ENCODE measurements around the gene CXCR6. TPM values are rescaled to one million over a fixed set of nuclear protein-coding genes. Genes with fewer than 3 reads are reported as not detected.

The CXCR6 gene
- polyA plus RNA-seq, 1 of the 3 experiments (the other 2 are of a cell fraction), result not detected

DNA sequence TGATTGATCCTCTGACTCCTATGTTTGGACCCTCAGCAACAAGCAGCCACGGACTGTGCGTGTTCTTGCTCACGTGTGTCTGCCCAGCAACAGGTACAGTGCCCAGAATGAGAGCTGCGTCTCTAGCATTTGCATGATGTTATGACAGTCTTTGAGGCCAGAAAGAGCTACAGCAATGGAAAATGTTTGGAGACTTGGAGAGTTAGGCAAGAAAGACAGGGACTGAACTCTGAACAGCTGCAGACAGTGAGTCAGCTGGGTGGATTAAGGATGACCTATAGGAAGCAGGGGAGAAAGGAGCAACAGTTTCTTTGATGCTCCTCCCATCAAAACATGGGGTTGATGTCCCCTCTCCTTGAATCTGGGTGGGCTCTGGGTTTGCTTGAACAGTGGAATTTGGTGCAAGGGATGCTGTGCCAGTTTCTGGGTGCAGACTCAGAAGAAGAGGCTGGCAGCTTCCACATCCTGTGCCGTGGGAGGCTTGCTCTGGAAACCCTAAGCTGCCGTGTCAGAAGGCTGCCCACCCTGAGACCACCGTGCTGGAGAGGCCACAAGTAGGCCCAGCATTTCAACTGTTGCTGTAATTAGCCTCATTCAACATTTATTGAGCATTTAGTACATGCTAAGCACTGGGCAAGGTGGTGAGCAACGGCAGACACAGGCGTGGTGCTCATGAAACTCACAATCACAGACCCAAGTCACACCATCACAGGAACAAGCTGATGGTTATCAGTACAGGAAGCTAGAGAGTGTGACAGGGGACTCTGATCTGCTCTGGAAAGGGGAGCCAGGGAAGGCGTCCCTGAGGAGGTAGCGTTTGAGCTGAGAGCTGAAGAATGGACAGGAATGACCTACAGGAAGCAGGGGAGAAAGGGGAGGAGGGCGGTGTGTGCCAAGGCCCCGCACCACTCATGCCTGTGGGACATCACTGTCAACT is 35.2 kb upstream of the CXCR6 start:
- H3K9ac ChIP-seq, result no peak overlapping the region
- no peak overlapping the region for H3K4me3 ChIP-seq (ENCODE audit: low read depth in 2 of 2, low read length in 1 of 2)
- no peaks in the 10 kb centered on the region for H4K20me1 ChIP-seq (ENCODE audit: insufficient read depth)
- no peak for TF ChIP-seq FOXJ3 (CRISPR knock-in tag; IDR thresholded peaks at IDR 0.05)
- TF ChIP-seq GATA2 (CRISPR knock-in tag; IDR thresholded peaks at IDR 0.05), result no peak
- no peak for TF ChIP-seq FOSL2 (IDR thresholded peaks at IDR 0.05; ENCODE audit: borderline replicate concordance, low read depth)
- no peak for TF ChIP-seq CHD2 (IDR thresholded peaks at IDR 0.05; ENCODE audit: low read length, partially characterized antibody)
- no peak for TF ChIP-seq ELF1 (IDR thresholded peaks at IDR 0.05)
- no peak for TF ChIP-seq RCOR1 (IDR thresholded peaks at IDR 0.05; ENCODE audit: low read length)
- no peak for TF ChIP-seq GABPA (IDR thresholded peaks at IDR 0.05; ENCODE audit: low read depth)
- TF ChIP-seq SMC3 (IDR thresholded peaks at IDR 0.05; ENCODE audit: low read depth, low read length), result no peak
- TF ChIP-seq IRF3 (IDR thresholded peaks at IDR 0.05; ENCODE audit: low read depth, low read length), result no peak
- TF ChIP-seq TCF12 (IDR thresholded peaks at IDR 0.05), result no peak
- H3K79me2 ChIP-seq (ENCODE audit: insufficient read depth), result no peaks in the 10 kb centered on the region
- ChIA-PET CTCF (interaction anchor here (0.8 to 1.6 kb wide), 5 partner anchors 14 to 171 kb away, joined by 3 to 10 read pairs (median 5); no protein-coding TSS in a partner anchor), POLR2A (no interaction called here)
- no peaks in the 10 kb centered on the region for H3K9me2 ChIP-seq
- DNase-seq, result no peak
- 71% methylated on average over 12 of the region's 13 CpGs for WGBS (ENCODE audit: low lambda C conversion rate)
- no peaks in the 10 kb centered on the region for H3K9me3 ChIP-seq
- no peaks in the 10 kb centered on the region for H3K27me3 ChIP-seq (ENCODE audit: insufficient read depth)
- H3K4me1 ChIP-seq (ENCODE audit: control insufficient read depth in 1 of 2, insufficient read depth in 2 of 2, low read depth in 1 of 2, low read length in 1 of 2), result peaks cover 0 to 3% of the 10 kb centered on the region in 2 experiments; a peak in 1 of 4 replicates
- H2AFZ ChIP-seq (ENCODE audit: low read depth), result no peak overlapping the region
- no peaks in the 10 kb centered on the region for H3F3A ChIP-seq (replicated peaks; ENCODE audit: insufficient read depth)
- no peak overlapping the region for H3K4me2 ChIP-seq
- H3K27ac ChIP-seq (ENCODE audit: low read depth in 2 of 2, low read length in 1 of 2), result no peak overlapping the region
- H3K36me3 ChIP-seq (replicated peaks in 1 of 2; ENCODE audit: control insufficient read depth in 1 of 2, insufficient read depth in 2 of 2, low read length in 1 of 2), result no peaks in the 10 kb centered on the region

- Histone ChIP-seq H3F3A (replicated peaks; ENCODE audit: insufficient read depth) (no peaks in the 10 kb centered on the region), H3K27ac (ENCODE audit: low read depth in 2 of 2, low read length in 1 of 2) (no peak overlapping the region), H2AFZ (ENCODE audit: low read depth) (no peak overlapping the region), H3K4me1 (ENCODE audit: control insufficient read depth in 1 of 2, insufficient read depth in 2 of 2, low read depth in 1 of 2, low read length in 1 of 2) (peaks cover 0 to 3% of the 10 kb centered on the region in 2 experiments; a peak in 1 of 4 replicates), H3K36me3 (replicated peaks in 1 of 2; ENCODE audit: control insufficient read depth in 1 of 2, insufficient read depth in 2 of 2, low read length in 1 of 2) (no peaks in the 10 kb centered on the region), H3K4me2 (no peak overlapping the region), H3K27me3 (ENCODE audit: insufficient read depth) (no peaks in the 10 kb centered on the region), H3K79me2 (ENCODE audit: insufficient read depth) (no peaks in the 10 kb centered on the region), H3K9me3 (no peaks in the 10 kb centered on the region), H4K20me1 (ENCODE audit: insufficient read depth) (no peaks in the 10 kb centered on the region), H3K4me3 (ENCODE audit: low read depth in 2 of 2, low read length in 1 of 2) (no peak overlapping the region), H3K9ac (no peak overlapping the region), H3K9me2 (no peaks in the 10 kb centered on the region)
- TF ChIP-seq EZH2phosphoT487 (IDR thresholded peaks at IDR 0.05; ENCODE audit: borderline replicate concordance, low read depth), result no peak
- no peak for TF ChIP-seq SIN3A (IDR thresholded peaks at IDR 0.05; ENCODE audit: borderline replicate concordance, low read depth, low read length)
- TF ChIP-seq MXI1 (IDR thresholded peaks at IDR 0.05; ENCODE audit: low read depth, low read length), result no peak
- no peak for TF ChIP-seq TEAD4 (IDR thresholded peaks at IDR 0.05; ENCODE audit: borderline replicate concordance, insufficient read depth)
- TF ChIP-seq USF2 (IDR thresholded peaks at IDR 0.05; ENCODE audit: borderline replicate concordance, low read depth, low read length), result no peak
- no peak for TF ChIP-seq RCOR1 (IDR thresholded peaks at IDR 0.05; ENCODE audit: low read length)
- no peak for TF ChIP-seq NFIC (IDR thresholded peaks at IDR 0.05; ENCODE audit: borderline replicate concordance)
- TF ChIP-seq EP300 (IDR thresholded peaks at IDR 0.05; ENCODE audit: borderline replicate concordance in 1 of 2, low read depth in 1 of 2, low read length in 1 of 2), result no peak
- no peak for TF ChIP-seq RAD21 (IDR thresholded peaks at IDR 0.05; ENCODE audit: low read length)
- no peak for TF ChIP-seq YY1 (IDR thresholded peaks at IDR 0.05; ENCODE audit: low read depth)
- TF ChIP-seq GATA2 (CRISPR knock-in tag; IDR thresholded peaks at IDR 0.05), result no peak
- no peak for TF ChIP-seq MAX (IDR thresholded peaks at IDR 0.05; ENCODE audit: low read depth)
- no peak for TF ChIP-seq ELF1 (IDR thresholded peaks at IDR 0.05)
- no peak for TF ChIP-seq IRF3 (IDR thresholded peaks at IDR 0.05; ENCODE audit: low read depth, low read length)
- TF ChIP-seq GABPA (IDR thresholded peaks at IDR 0.05; ENCODE audit: low read depth), result no peak
- no peak for TF ChIP-seq RFX5 (IDR thresholded peaks at IDR 0.05; ENCODE audit: low read length)
- DNase-seq, result no peak
- WGBS (ENCODE audit: low lambda C conversion rate), result 87% methylated on average over 7 of the region's 7 CpGs
- POLR2A ChIA-PET, result no interaction called here
- CTCF ChIA-PET, result interaction anchor here (0.8 to 1.7 kb wide), 6 partner anchors 13 to 170 kb away, joined by 3 to 10 read pairs (median 4); no protein-coding TSS in a partner anchor
Measured at GRCh38 chr3:45908761-45909160, 34.5 kb upstream of the CXCR6 start.

Data from SK-N-SH (cell line).